GM12864 (cell line): Measurements from ENCODE around the gene RXRA.

Experiments used
- DNase-seq: peaks from one replicate; pipeline ENCODE4 v3.0.0-alpha.2; 2011; ENCODE audit warnings: low read depth
- H3K4me3 ChIP-seq: 2 replicates; pipeline ENCODE4 v1.5.1; 2011; ENCODE audit warnings: mild to moderate bottlenecking, low read depth, low read length, control low read depth
- TF ChIP-seq, protein P1 (sequence below): IDR thresholded peaks from 2 replicates; pipeline ENCODE4 v1.5.1; 2011; ENCODE audit warnings: low read depth, mild to moderate bottlenecking, moderate library complexity, low read length, control low read depth, inconsistent platforms; ENCODE audit errors: missing control alignments

The RXRA gene

DNA sequence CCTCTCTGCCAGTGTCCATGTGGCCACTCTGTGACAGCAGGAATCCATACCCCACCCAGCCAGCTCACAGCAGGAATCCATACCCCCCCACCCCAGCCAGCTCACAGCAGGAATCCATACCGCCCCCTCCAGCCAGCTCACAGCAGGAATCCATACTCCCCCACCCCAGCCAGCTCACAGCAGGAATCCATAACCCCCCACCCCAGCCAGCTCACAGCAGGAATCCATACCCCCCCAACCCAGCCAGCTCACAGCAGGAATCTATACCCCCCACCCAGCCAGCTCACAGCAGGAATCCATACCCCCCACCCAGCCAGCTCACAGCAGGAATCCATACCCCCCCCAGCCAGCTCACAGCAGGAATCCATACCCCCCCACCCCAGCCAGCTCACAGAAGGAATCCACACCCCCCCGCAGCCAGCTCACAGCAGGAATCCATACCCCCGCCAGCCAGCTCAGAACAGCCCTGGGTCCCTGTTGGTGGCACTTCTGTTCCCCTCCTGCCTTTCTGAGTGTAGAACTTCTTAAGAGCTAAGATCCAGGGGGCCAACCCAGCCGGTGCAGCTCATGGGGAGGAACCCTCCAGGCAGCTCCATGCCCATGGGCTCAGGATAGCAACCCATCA, 8.4 kb upstream of the RXRA start:
- DNase-seq, result no peak
- TF ChIP-seq, protein P1, sequence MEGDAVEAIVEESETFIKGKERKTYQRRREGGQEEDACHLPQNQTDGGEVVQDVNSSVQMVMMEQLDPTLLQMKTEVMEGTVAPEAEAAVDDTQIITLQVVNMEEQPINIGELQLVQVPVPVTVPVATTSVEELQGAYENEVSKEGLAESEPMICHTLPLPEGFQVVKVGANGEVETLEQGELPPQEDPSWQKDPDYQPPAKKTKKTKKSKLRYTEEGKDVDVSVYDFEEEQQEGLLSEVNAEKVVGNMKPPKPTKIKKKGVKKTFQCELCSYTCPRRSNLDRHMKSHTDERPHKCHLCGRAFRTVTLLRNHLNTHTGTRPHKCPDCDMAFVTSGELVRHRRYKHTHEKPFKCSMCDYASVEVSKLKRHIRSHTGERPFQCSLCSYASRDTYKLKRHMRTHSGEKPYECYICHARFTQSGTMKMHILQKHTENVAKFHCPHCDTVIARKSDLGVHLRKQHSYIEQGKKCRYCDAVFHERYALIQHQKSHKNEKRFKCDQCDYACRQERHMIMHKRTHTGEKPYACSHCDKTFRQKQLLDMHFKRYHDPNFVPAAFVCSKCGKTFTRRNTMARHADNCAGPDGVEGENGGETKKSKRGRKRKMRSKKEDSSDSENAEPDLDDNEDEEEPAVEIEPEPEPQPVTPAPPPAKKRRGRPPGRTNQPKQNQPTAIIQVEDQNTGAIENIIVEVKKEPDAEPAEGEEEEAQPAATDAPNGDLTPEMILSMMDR, result no peak
- H3K4me3 ChIP-seq, result no peak overlapping the region

DNA sequence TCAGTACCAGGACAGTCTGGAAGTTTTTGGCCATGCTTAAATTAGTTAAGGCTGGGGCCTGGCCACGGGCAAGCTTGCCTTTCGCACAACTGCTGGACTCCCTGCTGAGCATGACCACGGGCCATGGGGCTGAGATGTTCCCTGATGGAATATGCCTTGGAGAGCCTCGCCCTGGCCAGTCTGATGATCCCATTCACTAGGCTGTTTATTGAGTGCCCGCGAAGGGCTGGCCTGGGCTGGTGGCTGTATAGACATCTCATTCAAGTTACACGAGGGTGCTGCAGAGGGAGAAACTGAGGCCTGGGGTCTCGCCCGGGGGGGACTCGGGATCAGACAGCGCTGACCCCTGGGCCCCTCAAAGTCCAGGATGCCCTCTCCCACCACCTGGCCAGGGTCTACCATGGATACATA, 7.8 kb upstream of the RXRA start:
- TF ChIP-seq, protein P1, result no peak
- no peak overlapping the region for H3K4me3 ChIP-seq
- no peak for DNase-seq

DNA sequence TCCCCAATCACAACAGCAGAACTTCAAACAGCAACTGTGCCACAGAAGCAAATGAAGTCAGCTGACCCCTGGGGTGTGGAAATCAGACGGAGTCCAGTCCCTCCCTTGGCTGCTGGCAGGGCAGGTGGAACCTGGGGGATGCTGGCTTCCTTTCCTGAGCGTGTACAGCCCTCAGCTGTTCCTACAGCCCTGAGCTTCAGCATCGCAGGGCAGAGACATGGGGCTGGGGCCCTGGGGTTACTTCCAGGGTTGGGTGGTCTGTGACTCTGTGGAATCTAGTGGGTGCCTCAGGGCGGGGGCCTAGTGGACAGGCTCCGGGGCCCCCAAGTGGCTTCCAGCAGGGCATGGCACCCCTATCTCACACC, 7.3 kb upstream of the RXRA start:
- DNase-seq, result no peak
- H3K4me3 ChIP-seq, result no peak overlapping the region
- TF ChIP-seq, protein P1, result no peak

DNA sequence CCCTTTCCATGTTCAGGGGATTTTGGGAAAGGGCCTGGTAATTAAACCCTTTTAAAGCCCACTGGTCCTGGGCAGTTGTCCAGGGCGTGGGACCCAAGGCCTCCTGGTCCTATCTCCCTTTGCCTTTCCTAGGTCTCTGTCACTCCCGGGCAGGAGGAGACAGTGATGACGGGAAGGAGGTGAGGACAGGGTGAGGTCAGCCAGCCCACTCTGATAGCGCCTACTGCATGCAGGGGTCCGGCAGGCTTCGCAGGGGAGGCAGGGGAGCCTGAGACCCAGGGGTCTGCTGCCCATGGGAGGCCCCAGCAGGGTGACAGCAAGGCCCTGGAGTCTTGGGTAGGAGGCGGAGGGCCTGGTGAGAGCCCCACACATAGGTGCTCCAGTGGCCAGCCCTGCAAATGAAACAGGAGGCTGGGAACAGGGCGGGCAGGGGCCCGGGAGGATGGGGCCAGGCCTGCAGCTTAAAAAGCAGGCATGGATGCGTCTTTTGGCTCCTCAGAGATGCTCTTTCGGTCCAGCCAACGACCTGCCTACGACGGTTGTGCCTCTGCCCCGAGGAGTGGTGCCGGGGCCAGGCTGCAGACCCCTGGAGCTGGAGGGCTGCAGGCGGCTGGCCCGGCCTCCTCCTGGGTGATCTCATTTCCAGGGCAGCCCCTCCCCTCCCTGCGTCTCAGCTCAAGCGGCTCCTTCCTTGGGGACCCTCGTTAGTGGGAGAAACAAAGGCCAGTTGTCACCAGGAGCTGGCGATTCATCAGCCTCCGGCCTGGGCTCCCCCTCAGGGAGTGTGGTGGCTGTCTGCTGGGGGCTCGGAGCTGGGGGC, 6.7 kb upstream of the RXRA start:
- TF ChIP-seq, protein P1, result no peak
- H3K4me3 ChIP-seq, result no peak overlapping the region
- DNase-seq, result no peak

DNA sequence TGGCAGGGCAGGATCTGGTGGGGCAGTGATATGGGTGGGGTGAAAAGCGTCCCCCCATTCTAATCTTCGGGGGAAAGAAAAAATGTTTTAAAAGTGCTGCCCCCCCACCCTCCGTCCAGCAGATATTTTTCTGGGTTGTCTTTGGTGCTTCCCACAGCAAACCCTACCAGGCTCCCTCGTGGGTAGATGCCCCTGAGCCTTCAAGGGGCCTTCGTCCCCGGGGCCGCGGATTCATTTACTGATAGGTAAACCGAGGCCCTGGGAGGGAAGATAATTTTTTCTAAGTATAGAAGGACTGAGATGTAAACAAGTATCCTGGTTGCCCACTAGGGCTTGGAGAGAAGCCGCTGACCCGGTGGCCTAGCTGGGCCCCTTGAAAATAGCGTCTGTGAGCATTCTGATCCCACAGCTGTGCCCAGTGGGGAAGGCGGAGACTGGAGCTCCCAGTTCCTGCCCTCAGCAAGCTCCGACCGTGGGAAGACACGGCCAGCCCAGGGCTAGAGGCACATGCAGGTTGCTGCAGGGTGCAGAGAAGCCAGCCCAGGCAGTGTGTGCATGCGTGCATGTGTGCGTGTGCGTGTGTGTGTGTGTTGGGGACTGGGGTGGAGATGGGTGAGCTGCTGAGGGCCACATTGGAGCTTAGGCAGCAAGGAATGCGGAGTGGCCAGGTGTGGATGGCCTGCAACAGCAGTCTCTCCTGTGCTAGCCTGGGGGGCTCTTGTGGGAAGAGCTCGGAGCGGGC, 6.0 kb upstream of the RXRA start:
- TF ChIP-seq, protein P1, result no peak
- no peak overlapping the region for H3K4me3 ChIP-seq
- DNase-seq, result no peak

DNA sequence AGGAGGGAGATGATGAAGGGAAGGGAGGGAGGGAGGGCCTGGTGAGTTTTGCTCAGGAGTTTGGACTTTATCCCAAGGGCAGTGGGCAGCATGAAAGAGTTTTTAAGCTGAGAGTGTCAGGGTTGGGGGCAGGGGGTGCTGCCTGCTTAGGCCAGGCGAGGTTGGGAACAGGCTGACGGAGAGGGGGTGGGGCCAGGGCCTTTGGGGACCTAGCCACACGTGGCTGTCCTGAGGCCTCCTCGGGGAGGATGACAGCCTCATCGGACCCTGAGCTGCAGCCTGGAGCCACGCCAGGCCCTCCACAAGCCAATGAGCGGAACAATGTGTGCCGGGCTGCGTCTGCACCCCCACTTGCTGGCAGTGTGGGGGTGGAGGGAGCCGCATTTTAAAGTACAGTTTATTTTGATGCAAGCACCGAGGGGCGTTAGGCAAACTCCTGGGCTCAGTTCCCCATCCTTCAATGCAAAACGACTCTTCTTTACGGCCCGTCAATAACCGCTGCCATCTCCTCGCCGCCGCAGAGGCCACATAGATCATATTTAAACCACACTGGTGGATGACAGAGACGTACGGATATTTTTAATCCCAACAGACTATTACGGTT, 5.3 kb upstream of the RXRA start:
- no peak for DNase-seq
- H3K4me3 ChIP-seq, result no peak overlapping the region
- TF ChIP-seq, protein P1, result no peak
